NCI-H510A treated with DMSO at 0.1 percent for 48 hours (cell line): Measurements from ENCODE around the gene RET.

Experiments used
- DNase-seq: peaks from one replicate; lab custom pipeline; 2025; lab: John Stamatoyannopoulos, UW

RET gene

DNA sequence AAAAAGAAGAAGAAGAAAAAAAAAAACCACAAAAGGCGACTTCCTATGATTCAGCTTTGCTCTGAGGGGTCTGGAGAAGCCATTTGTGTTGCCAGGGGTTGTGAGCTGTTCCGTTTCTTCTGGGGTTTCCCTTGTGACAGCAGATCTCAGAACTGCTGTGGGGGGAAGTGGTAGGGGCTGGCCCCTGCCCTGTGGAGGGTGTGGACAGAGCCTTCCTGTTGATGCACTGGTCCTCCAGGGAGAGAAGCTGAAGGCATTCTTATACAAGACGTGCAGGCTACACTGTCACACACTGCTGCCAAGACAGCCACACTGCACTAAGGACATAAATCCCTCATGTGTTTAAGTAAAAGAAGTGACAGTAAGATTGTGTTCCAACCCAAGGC is 44.1 kb downstream of the RET start:
- DNase-seq = no peak

GRCh38 chr10:43121444-43121843 is 44.6 kb downstream of the RET start:
- DNase-seq = no peak

DNA sequence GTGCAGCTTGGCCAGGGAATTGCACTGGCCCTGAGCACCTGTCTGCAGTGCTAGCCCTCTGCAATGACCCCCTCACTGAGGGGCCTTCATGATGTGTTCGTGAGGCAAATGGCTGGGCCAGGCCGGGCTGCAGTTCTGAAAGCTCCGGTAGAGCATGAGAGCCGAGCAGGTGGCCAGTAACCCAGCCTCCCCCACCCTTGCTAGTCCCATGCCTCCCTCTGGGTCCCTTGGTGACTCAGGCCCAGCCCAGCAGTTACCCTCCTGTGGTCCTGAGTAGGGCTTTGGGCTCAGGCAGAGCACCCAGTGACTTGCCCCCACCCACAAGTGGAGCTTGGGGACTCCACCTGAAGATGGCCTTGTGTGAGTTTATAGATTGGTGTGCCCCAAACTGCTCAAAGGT is 45.2 kb downstream of the RET start:
- no peak for DNase-seq

- no peak for DNase-seq
These were observed 46.0 kb downstream of the RET start for GRCh38 chr10:43122826-43123225.

- DNase-seq = no peak
These were observed 46.7 kb downstream of the RET start for GRCh38 chr10:43123361-43124093.

DNA sequence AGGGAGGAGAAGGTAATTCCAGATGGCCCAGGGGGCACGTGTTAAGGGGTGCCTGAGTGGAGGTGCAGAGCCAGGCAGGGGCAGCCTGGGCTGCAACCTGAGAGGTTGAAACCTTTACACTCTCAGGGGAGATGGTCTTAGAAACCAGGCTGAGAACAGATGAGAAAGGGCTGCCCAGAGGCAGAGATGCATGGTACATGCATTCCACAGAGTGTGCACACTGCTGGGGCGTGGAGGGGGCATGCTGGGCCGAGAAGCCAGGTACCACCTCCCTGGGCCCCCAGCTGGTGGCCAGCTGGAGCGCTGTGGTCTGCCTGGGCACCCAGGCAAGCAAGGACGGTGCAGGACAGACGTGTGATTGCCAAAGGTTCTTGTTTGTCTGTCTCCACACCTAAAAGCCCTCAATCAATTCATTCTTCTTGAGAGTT is 47.2 kb downstream of the RET start:
- no peak for DNase-seq

- no peak for DNase-seq
These were observed 47.9 kb downstream of the RET start for GRCh38 chr10:43124574-43125273.

DNA sequence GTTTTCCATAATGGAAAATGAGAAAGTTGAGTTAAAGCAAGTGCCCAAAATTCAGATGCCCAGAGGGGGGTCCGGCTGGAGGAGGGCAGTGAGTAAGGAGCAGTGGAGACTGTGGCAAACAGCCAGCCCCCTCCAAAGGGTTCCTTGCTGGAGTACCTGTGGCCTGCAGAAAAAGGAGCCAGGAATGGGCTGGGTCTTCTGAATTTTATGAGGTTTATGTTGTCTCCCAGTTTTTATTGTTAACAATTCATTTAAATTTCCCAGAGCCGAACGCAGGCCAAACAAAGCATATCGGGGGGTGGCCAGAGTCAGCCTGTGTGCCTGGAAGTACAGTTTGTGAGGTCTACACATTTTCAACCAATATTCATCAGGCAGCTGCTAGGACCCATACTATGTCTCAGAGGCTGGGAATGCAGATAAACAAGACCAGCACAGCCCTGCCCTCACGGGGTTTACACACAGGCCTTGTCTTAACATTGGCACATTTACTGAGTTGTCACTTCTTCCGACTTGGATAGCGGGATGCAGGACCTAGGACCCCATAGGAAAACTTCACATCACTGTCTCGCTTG is 48.5 kb downstream of the RET start:
- DNase-seq = no peak

- no peak for DNase-seq
These were observed 49.2 kb downstream of the RET start for GRCh38 chr10:43125881-43126731.

- DNase-seq = no peak
These were observed 50.0 kb downstream of the RET start for GRCh38 chr10:43126759-43127424.

DNA sequence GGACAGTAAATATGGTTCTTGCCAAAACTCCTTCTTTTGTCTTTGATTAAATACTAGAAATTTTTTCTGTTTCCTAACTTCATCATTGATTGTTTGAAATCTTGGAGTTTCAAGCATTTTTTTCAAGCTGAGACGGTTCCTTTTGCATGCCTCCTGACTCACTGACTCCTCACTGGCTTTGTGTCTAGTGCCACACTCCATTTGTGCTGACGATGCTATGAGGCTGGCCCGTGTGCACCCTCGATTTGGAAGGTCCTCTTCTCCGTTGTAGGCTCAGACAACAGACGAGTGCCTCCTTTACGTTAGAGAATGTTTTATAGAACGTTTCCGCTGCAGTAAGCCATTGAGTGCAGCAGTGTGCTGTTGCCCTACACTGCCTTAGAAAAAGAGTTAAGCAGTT is 50.6 kb downstream of the RET start:
- DNase-seq = no peak

- no peak for DNase-seq
These were observed 51.5 kb downstream of the RET start for GRCh38 chr10:43128331-43128730.

- DNase-seq = no peak
These were observed 52.3 kb downstream of the RET start for GRCh38 chr10:43128958-43129706.

DNA sequence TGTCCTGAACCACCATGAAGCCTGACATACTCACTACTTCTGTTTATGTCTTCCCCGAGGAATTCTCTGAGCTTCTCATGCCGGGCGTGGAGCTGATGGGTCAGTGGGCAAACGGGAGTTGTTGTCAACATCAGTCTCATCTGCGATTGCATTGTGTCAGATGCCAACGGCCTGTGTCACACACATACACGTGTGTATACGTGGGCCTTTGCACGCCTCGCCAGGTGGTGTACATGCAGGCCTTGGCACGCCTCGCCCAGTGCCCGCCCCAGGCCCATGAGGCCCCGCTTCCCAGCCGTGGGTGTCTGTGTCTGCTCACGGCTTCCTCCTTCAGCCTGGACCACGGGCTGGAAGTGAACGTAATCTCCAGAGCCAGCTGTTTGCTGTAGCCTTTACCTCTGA is 53.9 kb downstream of the RET start:
- DNase-seq = no peak

DNA sequence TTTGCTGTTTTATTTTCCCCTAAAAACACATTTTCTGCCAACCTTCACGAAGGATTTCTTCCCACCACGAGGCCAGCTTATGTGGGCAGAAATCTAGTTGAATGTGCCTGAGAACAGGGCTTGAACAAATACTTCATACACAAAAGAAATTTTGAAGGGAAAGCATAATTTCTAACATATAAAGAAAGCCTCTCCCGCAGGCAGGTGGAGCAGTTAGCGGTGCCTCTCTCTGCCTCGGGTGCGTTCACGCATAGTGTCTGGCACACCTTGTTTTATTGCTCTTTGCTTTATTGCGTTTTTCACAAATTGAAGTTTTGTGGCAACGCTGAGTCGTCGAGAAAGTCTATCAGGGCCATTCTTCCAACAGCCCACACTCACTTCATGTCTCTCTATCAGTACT is 54.4 kb downstream of the RET start:
- no peak for DNase-seq

DNA sequence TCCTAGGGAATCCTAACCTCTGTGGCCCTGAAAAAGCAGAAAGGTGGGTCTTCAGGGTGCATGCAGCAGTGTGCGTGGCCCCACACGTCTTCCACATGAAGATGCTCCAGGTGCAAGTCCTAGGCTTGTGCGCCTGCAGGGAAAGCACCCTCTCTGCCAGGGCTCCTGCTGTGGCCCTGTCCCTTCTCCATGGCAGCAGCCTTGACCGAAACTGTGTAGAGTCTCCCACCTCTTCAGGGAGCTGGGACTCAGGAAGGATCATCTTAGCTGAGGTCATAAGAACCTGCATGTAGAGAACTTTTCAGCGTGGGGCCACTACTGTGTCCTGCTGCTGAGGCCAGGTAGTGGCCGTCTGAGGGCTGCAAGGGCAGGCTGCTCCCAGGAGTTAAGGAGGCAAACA is 55.0 kb downstream of the RET start:
- DNase-seq = no peak

DNA sequence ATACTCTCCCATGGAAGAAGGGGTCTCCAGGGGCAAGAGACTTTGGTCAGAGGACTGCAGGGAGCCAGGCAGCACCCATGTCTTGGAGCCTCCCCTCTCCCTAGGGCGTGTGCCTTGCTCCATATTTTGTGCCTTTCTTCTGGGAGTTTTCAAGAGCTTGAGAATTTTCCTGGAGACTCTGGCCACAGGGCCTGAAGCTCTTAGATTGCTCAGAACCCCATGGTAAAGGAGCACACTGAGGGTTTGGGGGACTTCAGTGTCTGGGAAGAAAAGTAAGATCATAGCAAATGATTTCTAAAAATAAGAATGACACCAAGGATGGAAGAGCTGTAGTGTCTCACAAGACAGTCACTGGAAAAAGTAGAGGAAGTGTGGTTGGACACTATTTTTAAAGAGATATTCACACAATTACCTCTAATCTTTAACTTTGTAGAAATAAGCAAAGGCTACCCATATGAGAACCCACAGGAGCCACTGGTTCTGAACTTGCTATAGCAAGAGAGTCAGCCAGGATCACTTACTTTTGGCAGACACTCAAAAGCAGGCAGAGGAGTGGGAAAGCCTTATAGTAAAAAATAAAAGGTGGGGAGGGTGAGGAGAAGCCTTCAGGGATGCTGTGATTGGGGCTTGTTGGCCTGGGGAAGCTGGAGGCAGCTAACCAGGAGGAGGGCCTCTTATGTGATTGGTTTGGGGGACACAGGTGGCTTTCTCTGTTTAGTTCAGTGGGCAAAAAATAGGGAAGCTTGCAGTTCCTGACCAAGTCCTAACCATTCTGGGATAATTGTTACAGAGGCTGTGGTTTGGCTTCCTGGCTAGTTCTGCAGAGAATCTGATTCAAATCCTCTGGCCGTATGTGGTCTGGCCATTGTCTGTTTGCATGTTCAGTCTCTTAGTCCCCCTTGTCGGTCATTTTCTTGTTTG is 56.3 kb downstream of the RET start:
- DNase-seq = no peak

DNA sequence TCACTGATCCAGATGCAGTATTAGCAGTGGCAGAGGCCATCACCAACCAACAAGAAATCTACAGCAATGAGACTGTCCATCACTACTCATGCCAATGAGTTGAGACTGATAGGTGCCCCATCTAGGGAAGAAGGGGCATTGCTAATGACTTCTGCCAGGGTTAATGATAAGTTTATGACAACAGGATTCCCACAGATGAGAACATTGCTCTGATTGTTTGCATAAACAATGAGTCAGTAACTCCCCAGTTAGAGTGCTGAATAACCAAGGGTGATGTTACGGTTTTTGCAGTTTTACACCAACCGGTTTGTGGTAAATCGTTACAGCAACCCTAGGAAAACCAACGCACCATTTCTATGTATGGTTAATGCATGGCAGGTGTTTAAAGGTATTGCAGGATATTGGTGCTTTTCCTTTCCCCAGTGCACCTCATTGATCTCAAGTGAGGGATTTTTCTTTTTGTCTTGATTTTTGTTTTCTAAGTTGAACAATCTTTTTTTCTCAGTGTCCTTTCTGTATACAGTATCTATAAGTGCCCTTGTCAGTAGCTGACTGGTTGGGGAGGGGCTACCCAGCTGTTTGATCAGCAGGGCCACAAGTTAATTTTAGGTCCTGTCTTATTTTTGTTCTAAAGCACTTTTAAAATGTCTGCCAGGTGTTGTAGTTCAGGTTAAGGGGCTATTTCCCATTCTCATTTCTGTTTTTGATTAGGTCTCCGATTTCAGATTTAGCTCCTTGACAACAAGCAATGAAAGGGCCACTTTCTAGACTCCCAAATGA is 57.4 kb downstream of the RET start:
- DNase-seq = no peak

GRCh38 chr10:43135064-43135463 is 58.2 kb downstream of the RET start:
- no peak for DNase-seq
